ENCODE results near the gene DDIT4. TPM values are rescaled to one million over a fixed set of nuclear protein-coding genes. Genes with fewer than 3 reads are reported as not detected.

Gene DDIT4
- total and polyA plus RNA-seq, 9 of the 15 experiments (the other 6 are each of a cell fraction or from before 2014, with no cell fraction given) = 8.2 to 675 (median 159) TPM

GRCh38 chr10:72273410-72274212 lies at the start of gene DDIT4 (continued):
- TF ChIP-seq ZNF740 (CRISPR knock-in tag; IDR thresholded peaks at IDR 0.05) (no peak; the same call in 1 of the 2 replicates), ZNF740 (tag; IDR thresholded peaks at IDR 0.05) (no peak), DPF2 (IDR thresholded peaks at IDR 0.05) (no peak), ZNF717 (CRISPR knock-in tag; IDR thresholded peaks at IDR 0.05) (peak; percentile 5; the same call in 1 of the 2 replicates), ZBTB2 (IDR thresholded peaks at IDR 0.05) (peak; percentile 66; the same call in 1 of the 2 replicates), NR2F6 (CRISPR knock-in tag; IDR thresholded peaks at IDR 0.05) (peak; percentile 96), TCF7 (IDR thresholded peaks at IDR 0.05; ENCODE audit: borderline replicate concordance) (0 out of 2 replicates have a peak, but pooled peaks have one; percentile 5), ZNF644 (tag; IDR thresholded peaks at IDR 0.05; ENCODE audit: low read depth) (no peak), DEAF1 (CRISPR knock-in tag; IDR thresholded peaks at IDR 0.05) (peak; percentile 26), IRF9 (tag; IDR thresholded peaks at IDR 0.05) (peak; percentile 56; the same call in 1 of the 2 replicates), RBM34 (IDR thresholded peaks at IDR 0.05; ENCODE audit: borderline replicate concordance, insufficient read depth, low read length) (no peak), NR1H2 (CRISPR knock-in tag; IDR thresholded peaks at IDR 0.05) (0 out of 2 replicates have a peak, but pooled peaks have one; percentile 20), NELFE (IDR thresholded peaks at IDR 0.05; ENCODE audit: insufficient read depth, insufficient read length) (peak; percentile 90), NR4A1 (CRISPR knock-in tag; IDR thresholded peaks at IDR 0.05) (peak; percentile 57), NR4A1 (tag; IDR thresholded peaks at IDR 0.05) (no peak; the same call in 1 of the 2 replicates), SRF (CRISPR knock-in tag; IDR thresholded peaks at IDR 0.05) (peak; percentile 52 to 74; a peak in 1 of 4 replicates), GTF2E2 (tag; IDR thresholded peaks at IDR 0.05) (peak; percentile 98), ZNF311 (CRISPR knock-in tag; IDR thresholded peaks at IDR 0.05) (peak; percentile 42; the same call in 1 of the 2 replicates), HDAC6 (IDR thresholded peaks at IDR 0.05; ENCODE audit: low read depth, low read length) (peak; percentile 96), ZFP36 (IDR thresholded peaks at IDR 0.05; ENCODE audit: low read depth, low read length, partially characterized antibody) (peak; percentile 38), CCNT2 (IDR thresholded peaks at IDR 0.05; ENCODE audit: borderline replicate concordance, extremely low read depth, insufficient read length, low read depth, low read length) (peak; percentile 89), RCOR1 (IDR thresholded peaks at IDR 0.05; ENCODE audit: borderline replicate concordance in 1 of 2, low read depth in 2 of 2, low read length in 2 of 2) (peak; percentile 9 to 75; a peak in 2 of 4 replicates)
